ENCODE data around the gene NT5DC1. TPM values are rescaled to one million over a fixed set of nuclear protein-coding genes. Genes with fewer than 3 reads are reported as not detected.

NT5DC1 gene
- total RNA-seq, 4 donors from 2014 or later, result 7.0 to 15.4 (median 12.0) TPM

DNA sequence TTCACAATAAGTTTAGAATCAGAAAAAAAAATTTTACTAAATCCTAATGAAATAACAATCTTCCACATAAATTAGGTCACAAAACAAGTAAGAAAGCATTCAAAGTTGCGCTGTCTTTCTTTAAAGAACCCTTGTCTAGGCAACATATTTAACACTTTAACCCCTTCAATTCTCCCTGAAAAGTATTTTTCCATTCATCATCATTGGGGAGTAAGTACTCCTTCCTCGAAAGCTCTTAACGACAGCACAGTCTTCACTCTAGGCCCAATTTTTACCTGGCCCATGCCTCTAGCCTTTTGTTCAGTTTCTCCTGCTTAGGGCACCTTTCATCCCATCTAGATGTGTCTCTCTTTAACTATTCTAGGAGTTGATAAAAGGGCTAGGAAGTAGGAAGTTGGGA is 176.5 kb downstream of the NT5DC1 start:
- Histone ChIP-seq H3K9me3 (no peaks in the 10 kb centered on the region), H3K4me3 (peak overlapping the region; percentile 69 to 99 (median 86)), H3K27ac (peak overlapping the region; percentile 90 to 99 (median 96)), H3K27me3 (no peaks in the 10 kb centered on the region), H3K4me1 (peaks cover 54 to 59% of the 10 kb centered on the region in 2 donors), H3K36me3 (peaks cover 0 to 17% of the 10 kb centered on the region in 2 donors)
- intact Hi-C loops (cut with DNase I; ENCODE audit: low total_unique reads), result no loop called here
- no peak for DNase-seq
- no peak for ATAC-seq
- TF ChIP-seq CTCF (IDR thresholded peaks at IDR 0.05 in 4 of 5, conservative IDR thresholded peaks at IDR 0.05 in 1 of 5) (no peak), POLR2A (IDR thresholded peaks at IDR 0.05) (no peak)
- in situ Hi-C loops (cut with MboI; ENCODE audit: low sequenced_read_pairs in 4 of 4), result loop anchor here in 3 of 4 donors (10.0 to 25.0 kb wide), 2 partner anchors 258 to 260 kb away; partner anchors contain the start of gene TRAPPC3L (in 1 of the 3)

DNA sequence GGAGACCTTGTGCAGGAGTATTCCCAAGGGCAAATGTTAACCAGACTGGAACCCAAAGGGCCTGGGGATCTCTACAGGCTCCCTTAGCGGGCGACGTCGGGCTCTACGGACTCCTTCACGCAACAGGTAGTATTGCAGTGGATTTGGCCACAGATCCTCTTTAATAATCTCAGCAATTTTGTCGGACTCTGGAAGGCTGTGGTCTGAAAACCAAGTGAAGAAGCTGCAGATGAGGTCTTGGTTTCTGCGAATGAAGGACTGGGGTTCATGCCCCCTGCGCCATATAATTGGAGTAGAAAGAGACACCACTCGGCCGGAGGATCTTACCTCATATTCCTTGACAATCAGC is 177.8 kb downstream of the NT5DC1 start:
- ATAC-seq (no peak), DNase-seq (no peak)
- Histone ChIP-seq H3K9me3 (no peaks in the 10 kb centered on the region), H3K4me1 (peaks cover 54 to 66% of the 10 kb centered on the region in 2 donors), H3K27me3 (no peaks in the 10 kb centered on the region), H3K4me3 (peak overlapping the region; percentile 69 to 99 (median 86)), H3K36me3 (peaks cover 0 to 13% of the 10 kb centered on the region in 2 donors), H3K27ac (peak overlapping the region; percentile 90 to 99 (median 96))
- in situ Hi-C loops (cut with MboI; ENCODE audit: low sequenced_read_pairs in 4 of 4), result loop anchor here in 3 of 4 donors (10.0 to 25.0 kb wide), 2 partner anchors 256 to 259 kb away; partner anchors contain the start of gene TRAPPC3L (in 1 of the 3)
- TF ChIP-seq CTCF (IDR thresholded peaks at IDR 0.05 in 4 of 5, conservative IDR thresholded peaks at IDR 0.05 in 1 of 5), result no peak
- no peak for TF ChIP-seq POLR2A (IDR thresholded peaks at IDR 0.05)
- intact Hi-C loops (cut with DNase I; ENCODE audit: low total_unique reads), result no loop called here

DNA sequence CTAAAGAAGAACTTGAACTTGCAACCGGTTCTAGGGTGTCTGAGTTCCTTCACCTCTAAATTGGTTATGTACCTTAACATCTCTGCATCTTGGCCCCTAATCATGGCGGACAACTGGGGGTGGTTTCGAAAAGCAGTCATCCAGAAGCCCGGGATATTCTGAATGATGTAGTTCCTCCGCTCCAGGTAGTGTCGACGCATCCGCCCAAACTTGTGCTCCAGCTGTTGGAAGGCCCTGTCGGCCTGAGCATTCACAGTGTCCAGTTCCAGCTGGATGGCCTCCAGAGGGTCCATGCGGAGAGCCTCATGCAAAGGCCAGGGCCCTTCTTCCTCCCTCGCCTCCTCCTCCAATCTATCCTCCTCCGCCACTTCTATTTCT is 178.2 kb downstream of the NT5DC1 start:
- H3K27ac ChIP-seq, result peak overlapping the region; percentile 90 to 99 (median 96)
- H3K9me3 ChIP-seq, result no peaks in the 10 kb centered on the region
- H3K27me3 ChIP-seq, result no peaks in the 10 kb centered on the region
- DNase-seq (peak; percentile 36 to 50), ATAC-seq (peak; percentile 24 to 34)
- intact Hi-C loops (cut with DNase I; ENCODE audit: low total_unique reads) (loop anchor here (1.0 kb wide), 2 partner anchors 25 to 179 kb away; partner anchors contain the start of genes NT5DC1 and TSPYL4), in situ Hi-C loops (cut with MboI; ENCODE audit: low sequenced_read_pairs in 4 of 4) (loop anchor here in 3 of 4 donors (10.0 to 25.0 kb wide), 2 partner anchors 256 to 258 kb away; partner anchors contain the start of gene TRAPPC3L (in 1 of the 3))
- H3K36me3 ChIP-seq, result peaks cover 0 to 13% of the 10 kb centered on the region in 2 donors
- peak overlapping the region; percentile 69 to 99 (median 86) for H3K4me3 ChIP-seq
- no peak for TF ChIP-seq POLR2A (IDR thresholded peaks at IDR 0.05)
- TF ChIP-seq CTCF (IDR thresholded peaks at IDR 0.05 in 4 of 5, conservative IDR thresholded peaks at IDR 0.05 in 1 of 5), result no peak
- H3K4me1 ChIP-seq, result peaks cover 54 to 66% of the 10 kb centered on the region in 2 donors

DNA sequence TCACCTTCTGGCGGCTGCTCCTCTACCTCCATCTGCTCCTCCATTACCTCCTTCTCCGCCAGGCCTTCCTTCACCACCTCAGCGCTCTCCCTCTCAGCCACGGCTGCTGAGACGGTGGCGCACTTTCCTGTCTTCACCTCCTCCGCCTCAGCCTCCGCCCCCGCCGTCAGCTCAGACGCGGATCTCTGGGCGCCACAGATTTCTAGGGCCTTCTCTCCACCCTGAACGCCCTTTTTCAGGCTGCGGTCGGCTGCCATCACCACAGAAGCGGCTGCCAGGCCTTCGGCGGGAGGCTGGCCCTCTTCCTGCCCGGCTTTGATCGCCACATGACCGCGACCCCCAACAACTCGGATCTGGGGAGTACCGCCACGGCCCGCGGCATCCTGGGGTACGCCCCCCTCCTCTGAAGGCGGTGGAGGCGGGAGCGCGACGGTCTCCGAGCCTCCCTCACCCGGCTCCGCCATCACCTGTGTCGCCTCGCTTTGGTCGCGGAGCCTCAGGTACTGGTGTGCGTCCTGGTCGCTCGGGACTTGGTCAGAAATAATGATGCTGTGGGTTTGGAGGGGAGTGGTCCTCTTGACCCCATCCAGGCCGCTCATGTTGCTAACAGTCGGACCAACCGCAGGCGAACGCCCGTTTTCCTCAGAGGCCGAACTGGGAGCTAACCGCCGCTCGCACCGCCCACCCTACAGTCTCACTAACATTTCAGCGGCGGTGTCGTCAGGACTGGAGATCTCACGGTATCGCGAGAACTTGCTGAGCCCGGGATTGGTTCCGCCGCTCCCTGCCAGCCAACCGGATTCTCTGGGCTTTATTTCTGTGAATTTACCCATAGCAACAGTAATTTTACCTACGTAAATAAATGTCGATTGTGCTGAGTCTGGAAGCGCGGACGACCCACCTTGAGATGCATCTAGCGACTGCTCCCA is 178.8 kb downstream of the NT5DC1 start, which contains the start of gene TSPYL1:
Gene TSPYL1, minus strand, starts transcription at position 699 of the 929 bp plus-strand sequence. Its CDS starts 100 bp downstream, at position 599.
- intact Hi-C loops (cut with DNase I; ENCODE audit: low total_unique reads), result loop anchor here (1.0 to 10.0 kb wide), 5 partner anchors 25 to 291 kb away; partner anchors contain the start of genes DSE, NT5DC1, RWDD1 and TSPYL4
- DNase-seq, result peak; percentile 93 to 94
- Histone ChIP-seq H3K27me3 (no peaks in the 10 kb centered on the region), H3K36me3 (peaks cover 0 to 6% of the 10 kb centered on the region in 2 donors), H3K27ac (peak within 1 kb of the TSS; percentile 90 to 99 (median 96)), H3K9me3 (no peaks in the 10 kb centered on the region), H3K4me1 (peaks cover 54 to 59% of the 10 kb centered on the region in 2 donors), H3K4me3 (peak within 1 kb of the TSS; percentile 69 to 99 (median 86))
- in situ Hi-C loops (cut with MboI; ENCODE audit: low sequenced_read_pairs in 4 of 4), result loop anchor here in 3 of 4 donors (10.0 to 25.0 kb wide), 3 partner anchors 255 to 285 kb away; partner anchors contain the start of gene TRAPPC3L (in 1 of the 3)
- ATAC-seq, result peak; percentile 98
- TF ChIP-seq POLR2A (IDR thresholded peaks at IDR 0.05) (peak; percentile 92 to 96), CTCF (IDR thresholded peaks at IDR 0.05 in 4 of 5, conservative IDR thresholded peaks at IDR 0.05 in 1 of 5) (peak in 1 of 5 experiments; percentile 9)
